Endothelial cell (in vitro differentiated cells): ENCODE data around the gene MOCS3. TPM values are rescaled to one million over a fixed set of nuclear protein-coding genes. Genes with fewer than 3 reads are reported as not detected.

Source experiments
- DNase-seq: peaks from one replicate; pipeline ENCODE4 v3.0.0; 2021; ENCODE audit warnings: low spot score
- H3K27ac Mint-ChIP-seq: one replicate; pipeline ENCODE4 v1.8.0; 2021; ENCODE audit warnings: mixed read lengths, inconsistent platforms; ENCODE audit not compliant: unreplicated experiment
- H3K27me3 Mint-ChIP-seq: one replicate; pipeline ENCODE4 v1.8.0; 2021; ENCODE audit warnings: mild to moderate bottlenecking, moderate library complexity, mixed read lengths, inconsistent platforms; ENCODE audit not compliant: unreplicated experiment
- H3K36me3 Mint-ChIP-seq: one replicate; pipeline ENCODE4 v1.8.0; 2021; ENCODE audit warnings: mild to moderate bottlenecking, low read depth, mixed read lengths, inconsistent platforms; ENCODE audit not compliant: unreplicated experiment
- H3K4me1 Mint-ChIP-seq: one replicate; pipeline ENCODE4 v1.8.0; 2021; ENCODE audit warnings: mild to moderate bottlenecking, mixed read lengths, inconsistent platforms; ENCODE audit not compliant: unreplicated experiment
- H3K4me3 Mint-ChIP-seq: one replicate; pipeline ENCODE4 v1.8.0; 2021; ENCODE audit warnings: mild to moderate bottlenecking, mixed read lengths, inconsistent platforms; ENCODE audit not compliant: unreplicated experiment
- H3K9me3 Mint-ChIP-seq: one replicate; pipeline ENCODE4 v1.8.0; 2021; ENCODE audit warnings: mixed read lengths, inconsistent platforms; ENCODE audit not compliant: unreplicated experiment
- CTCF ChIP-seq: fragments of 200-600 bp; sonication (generic); IDR thresholded peaks from one replicate; pipeline ENCODE4 v1.5.0; 2021; ENCODE audit warnings: antibody characterized with exemption; ENCODE audit not compliant: unreplicated experiment
- total RNA-seq: library from RNA; stranded (reverse); fragmentation: NEBNext Ultra II Directional; extraction: Animal tissue kit (Norgen Biotek cat#: 25700); gene quantifications from one replicate; pipeline ENCODE4 v1.2.1, GENCODE V29; 2021; ENCODE audit not compliant: unreplicated experiment

The MOCS3 gene
- total RNA-seq, 1 donor from 2014 or later = 6.3 TPM

- Mint-ChIP-seq H3K4me3 (peak within 1 kb of the TSS; percentile 100), H3K36me3 (peaks cover 26% of the 10 kb centered on the region), H3K4me1 (peaks cover 28% of the 10 kb centered on the region), H3K27me3 (peaks cover 6% of the 10 kb centered on the region), H3K27ac (peak within 1 kb of the TSS; percentile 93), H3K9me3 (no peaks in the 10 kb centered on the region)
- peak; percentile 77 for TF ChIP-seq CTCF
- peak; percentile 91 for DNase-seq
Measured at GRCh38 chr20:50931306-50932015, 27.2 kb upstream of the MOCS3 start, which contains the start of gene ADNP. TSS of gene ADNP (minus strand) at chr20:50931437. CDS start at chr20:50903996, 27,441 bp downstream.

GRCh38 chr20:50932016-50932485, 26.6 kb upstream of the MOCS3 start:
- H3K36me3 Mint-ChIP-seq = peaks cover 29% of the 10 kb centered on the region

GRCh38 chr20:50932691-50933280, 25.8 kb upstream of the MOCS3 start:
- H3K9me3 Mint-ChIP-seq = no peaks in the 10 kb centered on the region
- H3K4me1 Mint-ChIP-seq = peaks cover 22% of the 10 kb centered on the region
- peak overlapping the region; percentile 28 for H3K4me3 Mint-ChIP-seq
- H3K36me3 Mint-ChIP-seq = peaks cover 29% of the 10 kb centered on the region
- peak overlapping the region; percentile 24 for H3K27ac Mint-ChIP-seq
- H3K27me3 Mint-ChIP-seq = peaks cover 6% of the 10 kb centered on the region
- no peak for TF ChIP-seq CTCF
- DNase-seq = no peak

More at GRCh38 chr20:50932016-50932485, 26.6 kb upstream of the MOCS3 start:
- peaks cover 6% of the 10 kb centered on the region for H3K27me3 Mint-ChIP-seq
- TF ChIP-seq CTCF = no peak
- no peaks in the 10 kb centered on the region for H3K9me3 Mint-ChIP-seq
- peak overlapping the region; percentile 32 for H3K27ac Mint-ChIP-seq
- DNase-seq = no peak
- peak overlapping the region; percentile 75 for H3K4me3 Mint-ChIP-seq
- H3K4me1 Mint-ChIP-seq = peaks cover 27% of the 10 kb centered on the region

- no peak for TF ChIP-seq CTCF
- Mint-ChIP-seq H3K27ac (no peak overlapping the region), H3K27me3 (peaks cover 6% of the 10 kb centered on the region), H3K4me3 (no peak overlapping the region), H3K4me1 (peaks cover 15% of the 10 kb centered on the region), H3K9me3 (no peaks in the 10 kb centered on the region), H3K36me3 (peaks cover 26% of the 10 kb centered on the region)
- no peak for DNase-seq
Measured at GRCh38 chr20:50933589-50933988, 25.0 kb upstream of the MOCS3 start.

- H3K36me3 Mint-ChIP-seq = peaks cover 34% of the 10 kb centered on the region
- H3K4me1 Mint-ChIP-seq = no peaks in the 10 kb centered on the region
Measured at GRCh38 chr20:50943069-50943468, 15.5 kb upstream of the MOCS3 start.

More at GRCh38 chr20:50943069-50943468, 15.5 kb upstream of the MOCS3 start:
- DNase-seq = no peak
- H3K9me3 Mint-ChIP-seq = no peaks in the 10 kb centered on the region
- no peak for TF ChIP-seq CTCF
- H3K27ac Mint-ChIP-seq = no peak overlapping the region
- no peaks in the 10 kb centered on the region for H3K27me3 Mint-ChIP-seq
- H3K4me3 Mint-ChIP-seq = no peak overlapping the region
